Midbrain (tissue), 1 donor: ENCODE results near the gene PCDH15.
"Not testable (repeated sequence)": the region's sequence is repeated elsewhere in the genome, so short reads cannot be mapped to it uniquely, and the experiment has no call there.

Source experiments
- DNase-seq: peaks from one replicate; lab custom pipeline; 2025; lab: John Stamatoyannopoulos, UW

Gene PCDH15

DNA sequence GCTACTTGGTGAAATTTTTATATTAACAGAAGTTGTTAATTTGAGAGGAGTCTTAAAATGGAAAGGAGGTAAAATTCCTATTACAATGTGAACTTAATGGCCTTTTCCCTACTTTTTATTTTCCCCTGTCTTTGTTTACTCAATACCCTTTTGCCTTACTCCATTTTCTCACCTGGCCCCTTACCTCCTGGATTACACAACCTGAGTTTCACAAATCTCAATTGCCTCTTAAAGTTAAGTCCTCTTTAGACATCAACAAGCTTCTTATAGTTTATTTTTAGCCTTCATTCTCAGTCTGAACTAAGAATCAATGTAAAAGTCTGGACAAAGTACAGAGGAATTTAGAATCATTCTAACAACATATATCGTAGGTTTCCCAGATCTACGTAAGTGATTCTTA is 247.0 kb downstream of the PCDH15 start:
- DNase-seq = no peak

DNA sequence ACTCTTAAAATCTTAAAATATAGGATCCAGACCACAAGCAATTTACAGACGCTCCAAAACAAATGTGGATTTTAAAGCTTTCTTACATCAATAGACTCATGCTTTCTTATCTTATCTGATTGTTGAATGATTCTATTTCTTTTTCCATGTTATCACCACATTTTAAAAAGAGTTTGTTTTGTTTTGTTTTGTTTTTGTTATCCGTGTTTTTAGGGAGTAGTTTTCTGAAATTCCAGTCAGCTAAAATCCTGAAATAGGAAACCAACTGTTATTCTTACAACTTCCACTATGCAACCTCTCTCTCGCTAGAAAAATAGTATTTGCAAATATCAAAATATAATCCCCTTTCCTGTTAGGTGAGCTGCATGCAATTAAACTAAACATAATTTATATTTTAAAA is 251.0 kb downstream of the PCDH15 start:
- DNase-seq = no peak

DNA sequence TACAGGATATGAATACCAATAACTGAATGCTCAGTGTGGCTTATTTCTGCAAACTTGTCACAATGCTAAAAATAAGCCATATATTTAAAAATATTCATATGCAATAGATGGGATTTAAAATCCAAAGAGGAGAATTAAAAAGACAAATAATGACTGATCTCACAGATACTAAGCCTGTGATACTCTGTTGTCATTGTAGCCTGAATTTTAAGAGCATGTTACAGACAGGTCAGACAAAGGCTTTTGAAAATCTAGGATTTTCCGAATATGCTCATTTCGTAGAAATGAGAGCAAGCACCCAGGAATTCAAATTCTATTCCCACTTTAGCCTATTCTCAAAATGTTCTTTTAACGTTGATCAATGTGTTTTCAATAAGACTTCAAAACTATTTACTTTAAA is 269.7 kb downstream of the PCDH15 start:
- DNase-seq = no peak

GRCh38 chr10:54530299-54530698 is 270.7 kb downstream of the PCDH15 start:
- DNase-seq = no peak

DNA sequence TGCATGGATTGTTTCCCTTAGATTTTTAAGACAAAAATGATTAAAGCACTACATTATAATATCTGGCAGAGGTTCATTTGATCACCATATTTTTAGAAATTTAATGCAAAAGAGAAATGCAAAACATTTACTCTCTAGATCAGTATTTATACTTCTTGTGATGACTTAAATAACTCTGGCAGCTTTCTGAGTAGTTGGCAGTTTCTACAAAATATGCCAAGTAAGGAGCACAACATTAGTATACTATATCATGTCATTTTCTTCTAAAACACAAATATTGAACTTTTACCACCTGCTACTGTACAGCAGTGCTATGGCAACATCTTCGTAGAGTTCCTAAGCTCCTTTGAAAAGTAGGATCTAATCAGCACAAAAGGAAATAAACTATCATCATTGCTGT is 275.2 kb downstream of the PCDH15 start:
- DNase-seq = no peak

DNA sequence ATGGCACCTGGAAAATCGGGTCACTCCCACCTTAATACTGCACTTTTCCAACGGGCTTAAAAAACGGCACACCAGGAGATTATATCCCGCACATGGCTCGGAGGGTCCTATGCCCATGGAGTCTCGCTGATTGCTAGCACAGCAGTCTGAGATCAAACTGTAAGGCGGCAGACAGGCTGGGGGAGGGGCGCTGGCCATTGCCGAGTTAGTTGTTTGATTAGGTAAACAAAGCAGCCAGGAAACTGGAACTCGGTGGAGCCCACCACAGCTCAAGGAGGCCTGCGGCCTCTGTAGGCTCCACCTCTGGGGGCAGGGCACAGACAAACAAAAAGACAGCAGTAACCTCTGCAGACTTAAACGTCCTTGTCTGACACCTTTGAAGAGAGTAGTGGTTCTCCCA is 285.8 kb downstream of the PCDH15 start:
- not testable (repeated sequence) for DNase-seq

- no peak for DNase-seq
Measured at GRCh38 chr10:54503863-54504262, 297.2 kb downstream of the PCDH15 start.

DNA sequence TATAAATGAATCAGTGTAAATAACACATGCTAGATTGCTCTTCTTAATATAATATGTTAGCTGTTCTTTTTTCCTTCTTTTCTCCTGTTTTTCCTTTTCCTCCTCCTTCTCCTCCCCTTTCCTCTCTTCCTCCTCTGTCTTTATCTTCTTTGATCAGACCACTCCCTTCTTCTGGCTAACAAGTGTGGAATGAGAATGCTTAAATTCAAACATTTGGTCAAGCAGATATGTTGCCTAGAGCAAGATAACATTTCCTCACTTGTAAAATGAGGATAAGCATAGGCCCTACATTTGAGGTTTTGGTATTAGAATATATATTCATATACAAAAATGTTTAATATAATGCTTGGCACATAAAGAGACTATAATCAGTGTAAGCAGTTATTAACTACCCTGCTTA is 299.1 kb downstream of the PCDH15 start:
- no peak for DNase-seq

GRCh38 chr10:54496852-54497251 is 304.2 kb downstream of the PCDH15 start:
- no peak for DNase-seq

DNA sequence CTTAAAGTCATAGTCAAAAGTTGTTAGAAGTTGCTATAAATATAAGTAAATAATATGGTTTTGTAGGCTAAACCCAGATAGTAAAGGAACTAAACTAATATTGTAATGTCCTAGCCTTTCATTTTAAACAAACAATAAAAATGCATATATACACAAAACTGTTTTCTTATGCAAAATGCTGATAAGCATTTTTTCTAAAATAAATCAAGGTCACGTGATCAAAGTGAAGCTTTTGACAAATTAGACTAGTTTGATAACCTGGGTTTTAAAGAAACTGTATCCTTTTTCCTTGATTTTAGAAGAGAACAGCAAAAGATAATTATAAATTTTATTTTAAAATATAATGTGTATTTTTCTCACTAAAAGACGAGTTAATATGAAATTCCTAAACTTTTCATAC is 313.3 kb downstream of the PCDH15 start:
- no peak for DNase-seq

DNA sequence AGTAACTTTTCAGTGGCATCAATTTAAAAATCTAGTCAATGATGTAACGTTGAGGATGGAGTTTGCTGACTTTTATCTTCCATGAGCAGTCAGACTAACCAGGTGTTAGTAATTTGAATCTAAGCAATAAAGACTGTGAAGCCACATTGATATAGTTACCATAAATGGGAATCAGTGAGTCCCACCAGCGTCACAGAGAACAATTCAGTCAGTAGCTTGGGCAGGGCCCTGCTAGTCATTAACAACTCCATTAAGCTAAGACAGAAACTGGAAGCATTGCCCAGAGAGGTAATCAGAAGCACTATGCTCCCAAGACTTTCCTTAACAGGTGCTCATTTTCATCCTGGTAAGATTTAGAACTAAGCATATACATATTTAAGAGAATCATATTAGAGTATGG is 315.1 kb downstream of the PCDH15 start:
- DNase-seq = no peak

GRCh38 chr10:54484186-54484585 is 316.8 kb downstream of the PCDH15 start:
- no peak for DNase-seq

DNA sequence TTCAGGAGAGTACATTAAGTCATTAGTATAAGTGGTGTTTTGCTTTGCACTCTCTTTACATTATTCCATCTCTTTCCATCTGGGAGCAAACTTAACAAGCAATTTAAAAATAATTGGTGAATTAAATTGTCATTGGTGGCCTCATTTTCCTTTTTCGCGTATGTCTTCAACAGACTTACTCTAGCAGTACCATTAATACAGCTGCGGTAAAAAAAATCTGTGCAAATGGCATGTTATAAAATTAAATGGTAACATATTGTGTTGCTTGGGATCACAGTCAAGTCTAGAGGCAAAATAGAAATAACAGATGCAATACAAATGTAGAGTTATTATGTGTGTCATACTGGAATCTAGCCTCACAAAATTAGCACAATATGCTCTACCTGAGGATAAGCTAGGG is 322.4 kb downstream of the PCDH15 start:
- no peak for DNase-seq

- DNase-seq = no peak
Measured at GRCh38 chr10:54477738-54478137, 323.3 kb downstream of the PCDH15 start.

DNA sequence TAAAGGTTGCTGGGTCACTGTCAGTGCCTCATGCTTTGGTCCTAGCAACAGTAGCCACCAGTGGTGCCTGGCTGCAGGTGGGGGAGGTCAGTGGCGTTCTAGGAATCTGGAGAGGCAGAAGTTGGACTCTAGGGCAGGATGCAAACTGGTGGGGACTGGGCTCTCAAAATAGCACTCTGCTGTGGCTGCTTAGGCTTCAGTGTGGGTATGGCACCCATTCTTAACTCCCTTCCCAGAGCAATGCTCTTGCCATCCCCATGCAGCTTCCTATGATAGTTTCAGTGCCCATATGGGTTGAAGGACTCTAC is 330.8 kb downstream of the PCDH15 start:
- no peak for DNase-seq

GRCh38 chr10:54469587-54470323 is 331.3 kb downstream of the PCDH15 start:
- no peak for DNase-seq

DNA sequence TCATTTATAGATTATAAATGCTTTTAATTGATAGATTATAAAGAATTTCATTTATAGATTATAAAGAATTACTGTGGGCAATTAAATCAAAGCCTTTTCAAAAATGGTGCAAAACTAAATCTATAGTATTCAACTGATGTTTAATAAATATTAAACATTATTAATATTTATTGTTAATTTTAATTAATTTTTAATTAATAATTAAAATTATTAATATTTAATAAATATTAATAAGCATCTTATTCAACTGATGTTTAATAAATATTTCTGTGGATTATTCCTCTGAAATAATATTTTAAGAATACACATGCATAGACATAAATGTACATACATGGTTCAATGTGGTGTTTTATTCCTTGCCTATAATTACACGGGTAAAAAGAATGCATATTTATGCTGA is 346.8 kb downstream of the PCDH15 start:
- no peak for DNase-seq

GRCh38 chr10:54449056-54449455 is 352.0 kb downstream of the PCDH15 start:
- DNase-seq = no peak

DNA sequence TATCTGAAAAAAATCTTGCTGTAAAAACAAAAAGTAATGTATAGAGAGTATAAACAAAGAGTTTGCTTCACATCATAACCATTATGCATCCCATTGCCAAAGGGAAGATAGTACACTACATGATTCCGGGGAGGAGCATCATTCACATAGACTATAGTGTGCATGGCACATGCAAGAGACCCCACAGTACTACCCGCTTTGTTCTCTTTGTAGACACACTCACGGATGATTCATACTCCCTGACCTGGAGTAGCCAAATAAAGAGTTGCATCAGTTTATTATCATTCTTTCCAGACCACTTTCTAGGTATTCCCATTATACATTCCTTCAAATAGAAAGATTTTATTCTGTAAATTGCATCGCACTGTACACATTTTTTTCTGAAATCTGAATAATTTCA is 356.9 kb downstream of the PCDH15 start:
- no peak for DNase-seq

- no peak for DNase-seq
Measured at GRCh38 chr10:54441275-54441674, 359.8 kb downstream of the PCDH15 start.

DNA sequence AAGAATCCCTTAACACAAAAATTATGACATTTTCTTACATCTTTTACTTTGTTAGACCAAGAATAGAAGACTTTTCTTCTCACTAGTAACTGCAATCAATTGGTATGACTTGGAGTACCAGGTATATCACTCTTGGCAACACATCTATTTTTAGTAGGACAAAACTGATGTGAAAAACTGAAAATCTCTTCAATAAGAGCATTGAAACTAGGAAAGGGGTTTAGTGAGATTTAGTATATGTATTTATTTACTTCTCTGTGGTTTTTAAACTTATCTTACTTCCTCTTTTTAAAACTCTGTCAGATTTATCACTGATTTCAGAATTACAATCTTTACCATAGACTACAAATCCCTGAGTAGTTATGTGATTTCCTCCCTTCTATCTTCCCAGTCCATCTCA is 366.2 kb downstream of the PCDH15 start:
- DNase-seq = no peak

GRCh38 chr10:54415483-54415882 is 385.5 kb downstream of the PCDH15 start:
- DNase-seq = no peak

- DNase-seq = peak; percentile 7
Measured at GRCh38 chr10:54402576-54402975, 398.5 kb downstream of the PCDH15 start.

DNA sequence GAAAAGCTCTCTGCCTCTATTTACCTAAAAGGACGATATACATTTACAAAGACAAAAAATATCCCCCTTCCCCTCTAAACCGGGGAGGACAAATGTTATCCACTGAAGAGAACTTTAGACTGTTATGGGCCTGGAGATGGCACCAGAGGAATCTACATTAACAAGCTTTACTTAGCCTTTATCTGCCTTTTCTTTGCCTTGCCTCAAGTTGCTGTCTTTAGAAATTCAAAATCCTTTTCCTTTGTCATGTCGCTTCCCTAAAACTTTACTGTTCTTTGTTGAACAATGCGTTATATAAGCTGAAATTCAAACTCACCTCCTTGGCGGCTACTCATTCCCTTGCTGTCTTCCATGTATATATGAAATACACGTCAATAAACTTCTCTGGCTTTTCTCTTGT is 405.0 kb downstream of the PCDH15 start:
- no peak for DNase-seq

DNA sequence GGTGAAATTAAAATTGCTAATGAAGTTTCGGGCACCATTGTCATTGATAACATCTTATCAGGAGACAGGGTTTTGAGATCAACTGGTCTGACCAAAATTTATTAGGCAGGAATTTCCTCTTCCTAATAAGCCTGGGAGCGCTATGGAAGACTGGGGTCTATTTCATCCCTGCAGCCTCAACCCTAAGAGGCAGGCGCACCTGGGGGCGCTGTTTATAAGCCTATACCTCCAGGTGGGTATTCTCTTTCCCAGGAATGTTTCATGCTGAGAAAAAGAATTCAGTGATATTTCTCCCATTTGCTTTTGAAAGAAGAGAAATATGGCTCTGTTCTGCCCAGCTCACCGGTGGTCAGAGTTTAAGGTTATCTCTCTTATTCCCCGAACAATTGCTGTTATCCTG is 406.4 kb downstream of the PCDH15 start:
- DNase-seq = not testable (repeated sequence)
